Sciatic nerve (tissue), 2 donors: ENCODE data around the gene CRTAP. TPM values are rescaled to one million over a fixed set of nuclear protein-coding genes. Genes with fewer than 3 reads are reported as not detected.
"Not testable (repeated sequence)": the region's sequence is repeated elsewhere in the genome, so short reads cannot be mapped to it uniquely, and the experiment has no call there.

Experiments used
- ATAC-seq: fragments of 200-7000 bp; cut with Tn5 transposase; one replicate; pipeline ENCODE4 v1.9.1; 2020; ENCODE audit warnings: mild to moderate bottlenecking, moderate library complexity
- DNase-seq: peaks from one replicate; pipeline ENCODE4 v3.0.0-alpha.2; 2020; ENCODE audit warnings: low spot score
- intact Hi-C: fragments of 100-400 bp; cut with DNase I; formaldehyde crosslinking; loops from one replicate; pipeline ENCODE4 v1.14.2; 2022
- total RNA-seq: library from RNA; stranded (reverse); fragmentation: NEBNext Ultra II Directional; extraction: Animal tissue kit (Norgen Biotek cat#: 25700); gene quantifications from one replicate; pipeline ENCODE4 v1.2.1, GENCODE V29; 2021
- donor health status: DM: no; HTN: no; CAD: no.
- donor health status: DM: no; HTN: no; CAD: no.

CRTAP gene
- total RNA-seq, 1 donor from 2014 or later, result 245 TPM

GRCh38 chr3:33096093-33096868 is 17.5 kb upstream of the CRTAP start:
- peak; percentile 57 for ATAC-seq
- DNase-seq, result peak; percentile 73
- intact Hi-C loops, result no loop called here

- ATAC-seq, result no peak
- DNase-seq, result no peak
- intact Hi-C loops, result no loop called here
Observed at GRCh38 chr3:33099109-33099645, 14.6 kb upstream of the CRTAP start.

GRCh38 chr3:33099701-33100100 is 14.1 kb upstream of the CRTAP start:
- ATAC-seq, result no peak
- intact Hi-C loops, result no loop called here
- DNase-seq, result no peak

- intact Hi-C loops, result no loop called here
- ATAC-seq (no peak), DNase-seq (no peak)
Observed at GRCh38 chr3:33100229-33100628, 13.6 kb upstream of the CRTAP start.

GRCh38 chr3:33103034-33103433 is 10.8 kb upstream of the CRTAP start:
- ATAC-seq (no peak), DNase-seq (no peak)
- intact Hi-C loops, result no loop called here

GRCh38 chr3:33103480-33103879 is 10.3 kb upstream of the CRTAP start:
- no peak for DNase-seq
- no peak for ATAC-seq
- intact Hi-C loops, result no loop called here

GRCh38 chr3:33104803-33105202 is 9.0 kb upstream of the CRTAP start:
- DNase-seq (no peak), ATAC-seq (no peak)
- intact Hi-C loops, result no loop called here

- no peak for DNase-seq
- no peak for ATAC-seq
- intact Hi-C loops, result no loop called here
Observed at GRCh38 chr3:33105341-33105948, 8.4 kb upstream of the CRTAP start.

- intact Hi-C loops, ATAC-seq, DNase-seq: not testable (repeated sequence)
Observed at GRCh38 chr3:33106854-33107253, 7.0 kb upstream of the CRTAP start.

GRCh38 chr3:33111581-33111980 is 2.2 kb upstream of the CRTAP start:
- ATAC-seq (no peak), DNase-seq (no peak)
- intact Hi-C loops, result no loop called here

GRCh38 chr3:33114622-33115023 is 809 bp downstream of the CRTAP start:
- ATAC-seq (no peak), DNase-seq (no peak)
- intact Hi-C loops, result no loop called here

- intact Hi-C loops, result no loop called here
- peak; percentile 79 for DNase-seq
- ATAC-seq, result peak; percentile 88
Observed at GRCh38 chr3:33115024-33115768, 1.4 kb downstream of the CRTAP start.

GRCh38 chr3:33117461-33117860 is 3.6 kb downstream of the CRTAP start:
- ATAC-seq (no peak), DNase-seq (no peak)
- intact Hi-C loops, result no loop called here

GRCh38 chr3:33119891-33120290 is 6.1 kb downstream of the CRTAP start:
- DNase-seq (no peak), ATAC-seq (no peak)
- intact Hi-C loops, result no loop called here

- DNase-seq (no peak), ATAC-seq (no peak)
- intact Hi-C loops, result no loop called here
Observed at GRCh38 chr3:33122991-33123390, 9.2 kb downstream of the CRTAP start.

GRCh38 chr3:33124638-33125037 is 10.8 kb downstream of the CRTAP start:
- no peak for ATAC-seq
- intact Hi-C loops, result no loop called here

GRCh38 chr3:33125840-33126239 is 12.0 kb downstream of the CRTAP start:
- no peak for DNase-seq
- ATAC-seq, result no peak
- intact Hi-C loops, result no loop called here

More at GRCh38 chr3:33124638-33125037, 10.8 kb downstream of the CRTAP start:
- DNase-seq, result no peak

- intact Hi-C loops, result no loop called here
- peak; percentile 59 for ATAC-seq
- DNase-seq, result no peak
Observed at GRCh38 chr3:33128706-33129105, 14.9 kb downstream of the CRTAP start.

- ATAC-seq, result no peak
- intact Hi-C loops, result no loop called here
- no peak for DNase-seq
Observed at GRCh38 chr3:33130144-33130543, 16.3 kb downstream of the CRTAP start.
